HG03060 (cell line): ENCODE results near the gene GPR108.

ENCODE experiments used
- ATAC-seq: cut with Tn5 transposase; IDR thresholded peaks from one replicate; pipeline ENCODE4 v1.9.1; 2021; ENCODE audit warnings: low read depth, moderate number of reproducible peaks; ENCODE audit not compliant: unreplicated experiment

GPR108 gene

GRCh38 chr19:6723108-6723618 lies 14.2 kb downstream of the GPR108 start:
- no peak for ATAC-seq

GRCh38 chr19:6721773-6722172 lies 15.6 kb downstream of the GPR108 start:
- ATAC-seq, result no peak

GRCh38 chr19:6721138-6721474 lies 16.3 kb downstream of the GPR108 start:
- ATAC-seq, result no peak

GRCh38 chr19:6720369-6721137 lies 16.8 kb downstream of the GPR108 start, which contains the start of gene C3:
TSS of gene C3 (minus strand) at chr19:6720650. CDS start at chr19:6720589, 61 bp downstream.
- ATAC-seq, result no peak

GRCh38 chr19:6719992-6720368 lies 17.4 kb downstream of the GPR108 start:
- ATAC-seq, result no peak

GRCh38 chr19:6719540-6719861 lies 17.9 kb downstream of the GPR108 start:
- no peak for ATAC-seq

GRCh38 chr19:6718741-6719539 lies 18.4 kb downstream of the GPR108 start:
- no peak for ATAC-seq

GRCh38 chr19:6718111-6718740 lies 19.2 kb downstream of the GPR108 start:
- no peak for ATAC-seq

- ATAC-seq, result no peak
Observed at GRCh38 chr19:6717441-6717971, 19.9 kb downstream of the GPR108 start.

GRCh38 chr19:6717036-6717435 lies 20.3 kb downstream of the GPR108 start:
- no peak for ATAC-seq

GRCh38 chr19:6716610-6716970 lies 20.8 kb downstream of the GPR108 start:
- no peak for ATAC-seq

- ATAC-seq, result no peak
Observed at GRCh38 chr19:6714749-6715555, 22.4 kb downstream of the GPR108 start.

- ATAC-seq, result no peak
Observed at GRCh38 chr19:6713773-6714692, 23.3 kb downstream of the GPR108 start.

GRCh38 chr19:6712692-6713670 lies 24.4 kb downstream of the GPR108 start:
- ATAC-seq, result no peak

- no peak for ATAC-seq
Observed at GRCh38 chr19:6712231-6712630, 25.1 kb downstream of the GPR108 start.

GRCh38 chr19:6711605-6712004 lies 25.8 kb downstream of the GPR108 start:
- ATAC-seq, result no peak

GRCh38 chr19:6711078-6711361 lies 26.4 kb downstream of the GPR108 start:
- no peak for ATAC-seq

GRCh38 chr19:6710273-6711077 lies 26.9 kb downstream of the GPR108 start:
- ATAC-seq, result no peak
